Lung (tissue), 16 donors: Measurements from ENCODE around the gene NCOA7. TPM values are rescaled to one million over a fixed set of nuclear protein-coding genes. Genes with fewer than 3 reads are reported as not detected.

ENCODE experiments used
- ATAC-seq: fragments of 200-7000 bp; cut with Tn5 transposase; one replicate; pipeline ENCODE4 v1.9.1; 2020; ENCODE audit warnings: moderate number of reproducible peaks; ENCODE audit not compliant: insufficient read depth, low FRiP score
- DNase-seq, 3 donors: peaks; one replicate each; pipeline ENCODE4 v3.0.0-alpha.2; 2013 to 2017
- H3K27ac ChIP-seq, 2 donors: one replicate each; pipeline ENCODE4 v1.5.1; 2013; ENCODE audit warnings: mild to moderate bottlenecking in 2 of 2, moderate library complexity in 2 of 2, control low read depth in 1 of 2, inconsistent platforms in 1 of 2, low read depth in 1 of 2, low read length in 1 of 2
- H3K27me3 ChIP-seq, 3 donors: one replicate each; pipeline ENCODE4 v1.5.1; 2013; ENCODE audit warnings: low read length in 2 of 3; ENCODE audit not compliant: control insufficient read depth in 3 of 3, insufficient read depth in 3 of 3
- H3K36me3 ChIP-seq, 4 donors: one replicate each; pipeline ENCODE4 v1.5.1; 2013; ENCODE audit warnings: low read length in 4 of 4, mild to moderate bottlenecking in 1 of 4, moderate library complexity in 1 of 4; ENCODE audit not compliant: control insufficient read depth in 4 of 4, insufficient read depth in 4 of 4
- H3K4me1 ChIP-seq, 5 donors: one replicate each; pipeline ENCODE4 v1.5.1; 2013; ENCODE audit warnings: low read length in 5 of 5, mild to moderate bottlenecking in 2 of 5, moderate library complexity in 1 of 5; ENCODE audit not compliant: control insufficient read depth in 5 of 5, insufficient read depth in 5 of 5
- H3K4me3 ChIP-seq: one replicate; pipeline ENCODE4 v1.5.1; 2013; ENCODE audit warnings: mild to moderate bottlenecking, control low read depth, moderate library complexity
- H3K9ac ChIP-seq, 2 donors: one replicate each; pipeline ENCODE4 v1.5.1; 2013; ENCODE audit warnings: low read length in 2 of 2, control low read depth in 1 of 2; ENCODE audit not compliant: insufficient read depth in 1 of 2
- H3K9me3 ChIP-seq, 4 donors: one replicate each; pipeline ENCODE4 v1.5.1; 2013; ENCODE audit warnings: low read length in 3 of 4, mild to moderate bottlenecking in 1 of 4, moderate library complexity in 1 of 4; ENCODE audit not compliant: control insufficient read depth in 4 of 4, insufficient read depth in 3 of 4
- WGBS, 2 donors: extraction: QIAGEN DNeasy Blood & Tissue Kit; methylation state at CpG; one replicate each; pipeline ENCODE4 v1.1.7; 2013; 5-methylcytosine and 5-hydroxymethylcytosine counted together
- long read RNA-seq, 5 donors: transcript quantifications; one replicate each; lab custom pipeline, GENCODE V29; 2026
- polyA plus RNA-seq, 2 donors: library from polyadenylated mRNA; stranded (reverse); fragments of 200-250 nt; gene quantifications; one replicate each; pipeline ENCODE4 v1.2.1, GENCODE V29; 2013
- total RNA-seq, 2 donors: library from RNA; depleted of rRNA in 1 of 2; stranded (reverse); fragments of >200 nt in 1 of 2; gene quantifications; one replicate each; pipeline ENCODE4 v1.2.1, GENCODE V29; 2014 to 2021
- TF ChIP-seq, protein P1 (sequence below): IDR thresholded peaks from 2 replicates; pipeline ENCODE4 v1.5.1; 2012; ENCODE audit warnings: mild to moderate bottlenecking; ENCODE audit errors: control extremely low read depth, extremely low read depth
- donor health status: control.
- donor health status: control.
- donor health status: Bipolar disorder and iron deficiency.
- donor health status: healthy.
- donor health status: DM: yes; HTN: yes; CAD: no.

The NCOA7 gene, protein sequence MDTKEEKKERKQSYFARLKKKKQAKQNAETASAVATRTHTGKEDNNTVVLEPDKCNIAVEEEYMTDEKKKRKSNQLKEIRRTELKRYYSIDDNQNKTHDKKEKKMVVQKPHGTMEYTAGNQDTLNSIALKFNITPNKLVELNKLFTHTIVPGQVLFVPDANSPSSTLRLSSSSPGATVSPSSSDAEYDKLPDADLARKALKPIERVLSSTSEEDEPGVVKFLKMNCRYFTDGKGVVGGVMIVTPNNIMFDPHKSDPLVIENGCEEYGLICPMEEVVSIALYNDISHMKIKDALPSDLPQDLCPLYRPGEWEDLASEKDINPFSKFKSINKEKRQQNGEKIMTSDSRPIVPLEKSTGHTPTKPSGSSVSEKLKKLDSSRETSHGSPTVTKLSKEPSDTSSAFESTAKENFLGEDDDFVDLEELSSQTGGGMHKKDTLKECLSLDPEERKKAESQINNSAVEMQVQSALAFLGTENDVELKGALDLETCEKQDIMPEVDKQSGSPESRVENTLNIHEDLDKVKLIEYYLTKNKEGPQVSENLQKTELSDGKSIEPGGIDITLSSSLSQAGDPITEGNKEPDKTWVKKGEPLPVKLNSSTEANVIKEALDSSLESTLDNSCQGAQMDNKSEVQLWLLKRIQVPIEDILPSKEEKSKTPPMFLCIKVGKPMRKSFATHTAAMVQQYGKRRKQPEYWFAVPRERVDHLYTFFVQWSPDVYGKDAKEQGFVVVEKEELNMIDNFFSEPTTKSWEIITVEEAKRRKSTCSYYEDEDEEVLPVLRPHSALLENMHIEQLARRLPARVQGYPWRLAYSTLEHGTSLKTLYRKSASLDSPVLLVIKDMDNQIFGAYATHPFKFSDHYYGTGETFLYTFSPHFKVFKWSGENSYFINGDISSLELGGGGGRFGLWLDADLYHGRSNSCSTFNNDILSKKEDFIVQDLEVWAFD
- 10 to 100 TPM; 46.6 to 67.8 TPM for total RNA-seq
- polyA plus RNA-seq: 10 to 100 TPM; 28.9 to 81.4 TPM
- long read RNA-seq, donor 1, partial matches to known transcripts: 0 of 1 reads
- long read RNA-seq, donor 1, other reads (novel, unspliced or antisense): 0 of 1 reads
- long read RNA-seq, donor 2, partial matches to known transcripts: 0 of 1 reads
- long read RNA-seq, donor 2, other reads (novel, unspliced or antisense): 0 of 1 reads
- long read RNA-seq, donor 3, full-length matches to known transcripts: 2 of 2 reads
- long read RNA-seq, donor 3, partial matches to known transcripts: 0 of 2 reads
- long read RNA-seq, donor 3, other reads (novel, unspliced or antisense): 0 of 2 reads
- long read RNA-seq, donor 4, partial matches to known transcripts: 0 of 1 reads
- long read RNA-seq, donor 4, other reads (novel, unspliced or antisense): 0 of 1 reads
- long read RNA-seq, donor 5, full-length matches to known transcripts: 2 of 2 reads
- long read RNA-seq, donor 5, partial matches to known transcripts: 0 of 2 reads
- long read RNA-seq, donor 5, other reads (novel, unspliced or antisense): 0 of 2 reads

DNA sequence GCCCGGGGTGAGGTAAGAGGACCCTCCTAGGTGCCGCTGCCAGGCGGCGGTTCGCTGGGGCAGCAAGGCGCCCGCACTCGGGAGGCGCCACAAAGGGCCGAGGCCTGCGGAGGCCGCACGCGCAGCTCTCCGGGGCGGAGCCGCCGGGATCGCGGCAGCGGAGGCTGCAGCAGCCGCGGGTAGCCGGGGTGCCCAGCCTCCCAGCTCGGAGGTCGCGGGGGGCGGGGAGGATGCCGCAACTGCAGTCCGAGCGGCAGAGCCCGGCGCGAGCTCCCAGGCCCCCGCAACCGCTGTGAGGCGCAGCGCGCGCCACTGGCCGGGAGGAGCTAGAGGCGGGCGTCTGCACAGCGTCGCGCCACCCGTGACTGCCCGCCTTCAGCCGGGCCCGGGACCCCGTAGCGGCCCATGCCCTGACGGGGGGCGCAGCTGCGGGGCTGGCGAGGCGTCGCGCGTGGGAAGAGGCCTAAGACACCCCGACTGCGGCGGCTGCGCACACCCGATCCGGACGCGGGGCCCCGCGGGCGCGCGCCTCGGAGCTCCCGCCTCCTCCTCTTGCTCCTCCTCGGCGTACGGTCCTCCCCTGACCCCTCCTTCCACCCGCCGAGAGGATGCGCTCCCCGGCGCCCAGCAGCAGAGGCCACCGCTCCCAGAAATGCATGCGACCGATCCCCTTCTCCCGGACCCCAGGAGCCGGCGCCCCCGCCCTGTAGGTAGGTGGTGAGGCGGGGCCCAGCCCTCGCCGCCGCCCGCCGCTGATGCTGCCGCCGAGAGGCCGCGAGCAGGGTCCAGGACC lies at the start of gene NCOA7:
NCOA7 (plus strand) TSS at position 603 of the 793 bp plus-strand sequence. CDS start 24,395 bp downstream, outside the sequence.
- H3K4me1 ChIP-seq: peaks cover 2 to 19% (median 4%) of the 10 kb centered on the region in 5 donors
- DNase-seq: peak; percentile 87 to 93 (median 87)
- H3K27me3 ChIP-seq: no peaks in the 10 kb centered on the region
- no peaks in the 10 kb centered on the region for H3K36me3 ChIP-seq
- TF ChIP-seq, protein P1, sequence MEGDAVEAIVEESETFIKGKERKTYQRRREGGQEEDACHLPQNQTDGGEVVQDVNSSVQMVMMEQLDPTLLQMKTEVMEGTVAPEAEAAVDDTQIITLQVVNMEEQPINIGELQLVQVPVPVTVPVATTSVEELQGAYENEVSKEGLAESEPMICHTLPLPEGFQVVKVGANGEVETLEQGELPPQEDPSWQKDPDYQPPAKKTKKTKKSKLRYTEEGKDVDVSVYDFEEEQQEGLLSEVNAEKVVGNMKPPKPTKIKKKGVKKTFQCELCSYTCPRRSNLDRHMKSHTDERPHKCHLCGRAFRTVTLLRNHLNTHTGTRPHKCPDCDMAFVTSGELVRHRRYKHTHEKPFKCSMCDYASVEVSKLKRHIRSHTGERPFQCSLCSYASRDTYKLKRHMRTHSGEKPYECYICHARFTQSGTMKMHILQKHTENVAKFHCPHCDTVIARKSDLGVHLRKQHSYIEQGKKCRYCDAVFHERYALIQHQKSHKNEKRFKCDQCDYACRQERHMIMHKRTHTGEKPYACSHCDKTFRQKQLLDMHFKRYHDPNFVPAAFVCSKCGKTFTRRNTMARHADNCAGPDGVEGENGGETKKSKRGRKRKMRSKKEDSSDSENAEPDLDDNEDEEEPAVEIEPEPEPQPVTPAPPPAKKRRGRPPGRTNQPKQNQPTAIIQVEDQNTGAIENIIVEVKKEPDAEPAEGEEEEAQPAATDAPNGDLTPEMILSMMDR: no peak
- no peaks in the 10 kb centered on the region for H3K9me3 ChIP-seq
- ATAC-seq: peak; percentile 91
- peak within 1 kb of the TSS; percentile 56 to 67 for H3K9ac ChIP-seq
- peak within 1 kb of the TSS; percentile 91 to 97 for H3K27ac ChIP-seq
- H3K4me3 ChIP-seq: peak within 1 kb of the TSS; percentile 66
- WGBS, 2 donors: 0% methylated on average over 78 to 100 of the region's 100 CpGs

DNA sequence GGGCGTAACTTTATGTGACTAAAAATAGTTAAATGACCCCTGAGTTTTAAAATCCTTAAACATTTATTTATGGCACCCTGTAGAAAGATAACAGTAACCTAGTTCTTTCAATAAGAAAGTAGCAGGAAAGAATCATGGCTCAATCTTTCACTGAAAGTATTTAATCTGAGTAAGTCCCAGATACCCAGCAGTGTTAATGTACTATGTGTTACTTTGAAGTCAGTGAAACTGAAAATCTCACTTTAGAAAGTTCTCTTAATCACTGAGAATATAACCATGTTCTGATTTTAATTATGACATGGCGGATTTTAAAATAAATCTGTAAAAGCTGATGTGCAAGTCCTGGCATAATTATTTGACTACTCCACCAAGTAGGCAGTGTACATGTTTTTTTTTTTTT lies 49.4 kb upstream of the NCOA7 start:
- no peak for DNase-seq
- TF ChIP-seq, protein P1: no peak
- H3K36me3 ChIP-seq: no peaks in the 10 kb centered on the region
- 95 to 97% methylated on average over 2 of the region's 2 CpGs for WGBS, 2 donors
- no peak overlapping the region for H3K9ac ChIP-seq
- no peak overlapping the region for H3K4me3 ChIP-seq
- H3K27ac ChIP-seq: no peak overlapping the region
- no peaks in the 10 kb centered on the region for H3K9me3 ChIP-seq
- ATAC-seq: no peak
- peaks cover 0 to 4% (median 0%) of the 10 kb centered on the region in 5 donors for H3K4me1 ChIP-seq
- peaks cover 0 to 49% (median 47%) of the 10 kb centered on the region in 3 donors for H3K27me3 ChIP-seq

DNA sequence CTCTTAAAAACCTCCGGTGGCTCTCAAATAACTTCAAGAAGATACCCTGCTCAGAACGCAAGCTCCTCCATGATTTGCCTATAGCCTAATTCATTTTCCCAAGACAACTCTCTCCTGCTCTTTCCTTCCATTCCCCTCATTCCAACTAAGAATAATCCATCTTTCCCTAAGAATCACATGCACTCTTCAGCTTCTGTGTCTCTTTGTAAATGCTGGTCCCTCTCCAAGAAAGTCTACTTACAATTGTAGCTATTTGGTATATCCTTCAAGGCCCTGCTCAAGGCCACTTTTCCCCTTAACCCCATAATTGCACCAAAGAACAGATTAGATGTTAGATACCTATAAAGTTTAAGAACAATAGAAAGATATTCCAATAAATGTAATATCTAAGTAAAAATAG lies 48.7 kb upstream of the NCOA7 start:
- H3K27ac ChIP-seq: peak overlapping the region in 1 of 2 donors; percentile 72
- no peak for DNase-seq
- H3K27me3 ChIP-seq: peaks cover 0 to 55% (median 54%) of the 10 kb centered on the region in 3 donors
- H3K4me3 ChIP-seq: no peak overlapping the region
- TF ChIP-seq, protein P1: no peak
- H3K4me1 ChIP-seq: peaks cover 0 to 4% (median 2%) of the 10 kb centered on the region in 5 donors
- H3K36me3 ChIP-seq: no peaks in the 10 kb centered on the region
- ATAC-seq: no peak
- H3K9ac ChIP-seq: no peak overlapping the region
- no peaks in the 10 kb centered on the region for H3K9me3 ChIP-seq
- 95 to 96% methylated on average over 2 of the region's 2 CpGs for WGBS, 2 donors
